ENCODE measurements around the gene ENTR1.

The ENTR1 gene

GRCh38 chr9:136399176-136400037 lies 11.0 kb downstream of the ENTR1 start:
- no peak for DNase-seq (ENCODE audit: low read depth, low spot score)
- H3K4me3 ChIP-seq (ENCODE audit: low read depth, low read length): peak overlapping the region; percentile 87
- in situ Hi-C loops (cut with HindIII; ENCODE audit: low sequenced_read_pairs): no loop called here
- TF ChIP-seq CTCF (IDR thresholded peaks at IDR 0.05; ENCODE audit: low read depth, low read length): no peak

- no peak for TF ChIP-seq CTCF (IDR thresholded peaks at IDR 0.05; ENCODE audit: low read depth, low read length)
- no peak overlapping the region for H3K4me3 ChIP-seq (ENCODE audit: low read depth, low read length)
- DNase-seq (ENCODE audit: low read depth, low spot score): no peak
- in situ Hi-C loops (cut with HindIII; ENCODE audit: low sequenced_read_pairs): no loop called here
These were observed 12.1 kb downstream of the ENTR1 start for GRCh38 chr9:136398286-136398685.

- in situ Hi-C loops (cut with HindIII; ENCODE audit: low sequenced_read_pairs): no loop called here
- DNase-seq (ENCODE audit: low read depth, low spot score): no peak
- no peak overlapping the region for H3K4me3 ChIP-seq (ENCODE audit: low read depth, low read length)
- no peak for TF ChIP-seq CTCF (IDR thresholded peaks at IDR 0.05; ENCODE audit: low read depth, low read length)
These were observed 12.8 kb downstream of the ENTR1 start for GRCh38 chr9:136397643-136398042.

- TF ChIP-seq CTCF (IDR thresholded peaks at IDR 0.05; ENCODE audit: low read depth, low read length): no peak
- in situ Hi-C loops (cut with HindIII; ENCODE audit: low sequenced_read_pairs): no loop called here
These were observed 14.2 kb downstream of the ENTR1 start for GRCh38 chr9:136396219-136396515.

GRCh38 chr9:136395345-136396218 lies 14.8 kb downstream of the ENTR1 start:
- no peak for DNase-seq (ENCODE audit: low read depth, low spot score)
- H3K4me3 ChIP-seq (ENCODE audit: low read depth, low read length): no peak overlapping the region
- TF ChIP-seq CTCF (IDR thresholded peaks at IDR 0.05; ENCODE audit: low read depth, low read length): no peak
- in situ Hi-C loops (cut with HindIII; ENCODE audit: low sequenced_read_pairs): no loop called here

More at GRCh38 chr9:136396219-136396515, 14.2 kb downstream of the ENTR1 start:
- H3K4me3 ChIP-seq (ENCODE audit: low read depth, low read length): no peak overlapping the region
- no peak for DNase-seq (ENCODE audit: low read depth, low spot score)

GRCh38 chr9:136395020-136395340 lies 15.4 kb downstream of the ENTR1 start:
- no peak overlapping the region for H3K4me3 ChIP-seq (ENCODE audit: low read depth, low read length)
- DNase-seq (ENCODE audit: low read depth, low spot score): no peak
- TF ChIP-seq CTCF (IDR thresholded peaks at IDR 0.05; ENCODE audit: low read depth, low read length): no peak
- in situ Hi-C loops (cut with HindIII; ENCODE audit: low sequenced_read_pairs): no loop called here
